HG03378 (cell line): ENCODE data around the gene PPCDC.

ENCODE experiments used
- ATAC-seq: cut with Tn5 transposase; IDR thresholded peaks from one replicate; pipeline ENCODE4 v1.9.1; 2021; ENCODE audit warnings: mild to moderate bottlenecking, moderate library complexity; ENCODE audit not compliant: unreplicated experiment

Gene PPCDC

DNA sequence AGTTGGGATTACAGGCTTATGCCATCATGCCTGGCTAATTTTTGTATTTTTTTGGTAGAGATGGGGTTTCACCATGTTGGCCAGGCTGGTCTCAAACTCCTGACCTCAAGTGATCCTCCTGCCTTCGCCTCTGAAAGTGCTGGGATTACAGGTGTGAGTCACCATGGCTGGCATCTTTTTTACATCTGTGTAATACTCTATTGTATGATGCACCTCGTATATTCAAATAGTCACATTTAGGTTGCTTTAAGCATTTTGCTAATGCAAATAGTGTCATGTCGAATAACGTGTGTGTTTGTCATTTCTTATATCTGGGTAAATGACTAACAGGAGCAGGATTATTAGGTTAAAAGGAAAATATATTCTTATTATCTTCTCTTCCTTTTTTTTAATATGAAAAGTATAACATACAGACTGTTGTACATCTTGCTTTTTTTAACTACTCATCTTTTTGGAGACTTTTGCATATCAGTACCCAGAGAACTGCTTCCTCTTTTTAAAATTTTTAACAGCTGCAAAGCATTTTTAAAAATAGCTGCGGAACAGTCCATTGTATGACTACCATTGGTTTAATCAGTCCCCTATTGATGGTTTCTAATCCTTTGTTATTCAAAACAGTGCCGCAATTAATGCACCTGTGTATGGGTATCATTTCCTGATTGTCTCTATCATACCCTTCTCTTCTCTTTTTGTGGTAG is 14.6 kb upstream of the PPCDC start:
- ATAC-seq, result peak; percentile 86

DNA sequence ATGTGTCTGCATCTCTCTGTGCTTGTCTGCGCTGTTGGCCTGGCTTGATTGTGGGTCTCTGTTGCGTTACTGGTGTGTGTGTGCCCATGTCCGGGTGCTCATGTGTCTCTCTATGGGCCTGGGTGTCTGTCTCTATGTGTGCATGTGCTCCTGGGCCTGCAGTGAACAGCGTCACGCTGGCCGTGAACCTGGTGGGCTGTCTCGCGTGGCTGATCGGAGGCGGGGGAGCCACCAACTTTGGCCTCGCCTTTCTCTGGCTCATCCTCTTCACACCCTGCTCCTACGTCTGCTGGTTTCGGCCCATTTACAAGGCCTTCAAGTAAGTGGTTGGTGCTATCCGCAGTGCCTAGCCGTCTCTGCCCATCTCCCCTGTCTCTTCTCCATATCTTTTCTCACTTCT is 7.0 kb upstream of the PPCDC start:
- no peak for ATAC-seq

DNA sequence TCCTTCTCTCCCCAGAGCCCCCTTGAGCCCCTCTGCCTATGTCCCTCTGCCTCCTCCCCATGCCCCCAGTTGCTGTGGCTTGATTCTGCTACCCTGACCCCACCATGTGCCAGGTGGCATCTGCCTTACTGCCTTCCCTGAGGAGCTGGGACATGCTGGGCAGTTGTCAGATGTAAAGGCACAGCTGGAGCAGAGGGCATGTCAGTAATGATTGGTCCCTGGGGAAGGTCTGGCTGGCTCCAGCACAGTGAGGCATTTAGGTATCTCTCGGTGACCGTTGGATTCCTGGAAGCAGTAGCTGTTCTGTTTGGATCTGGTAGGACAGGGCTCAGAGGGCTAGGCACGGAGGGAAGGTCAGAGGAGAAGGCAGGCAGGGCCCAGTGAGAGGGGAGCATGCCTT is 3.5 kb upstream of the PPCDC start:
- no peak for ATAC-seq

DNA sequence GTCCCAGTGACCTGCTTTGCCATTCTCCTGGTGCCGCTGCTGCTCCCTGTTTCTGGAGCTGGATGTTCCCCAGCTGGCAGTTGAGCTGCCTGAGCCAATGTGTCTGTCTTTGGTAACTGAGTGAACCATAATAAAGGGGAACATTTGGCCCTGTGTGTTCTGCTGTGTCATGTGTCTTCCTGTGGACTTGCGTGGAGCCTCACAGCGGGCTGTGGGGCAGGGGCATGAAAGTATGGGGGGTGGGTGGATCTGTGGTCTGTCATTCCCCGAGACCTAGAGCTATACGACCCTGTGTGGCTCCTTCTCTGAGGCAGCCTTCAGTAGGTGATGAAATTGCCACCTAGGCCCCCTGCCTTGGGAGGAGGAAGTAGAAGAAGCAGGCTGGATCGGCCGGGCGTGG is 2.0 kb upstream of the PPCDC start:
- no peak for ATAC-seq

DNA sequence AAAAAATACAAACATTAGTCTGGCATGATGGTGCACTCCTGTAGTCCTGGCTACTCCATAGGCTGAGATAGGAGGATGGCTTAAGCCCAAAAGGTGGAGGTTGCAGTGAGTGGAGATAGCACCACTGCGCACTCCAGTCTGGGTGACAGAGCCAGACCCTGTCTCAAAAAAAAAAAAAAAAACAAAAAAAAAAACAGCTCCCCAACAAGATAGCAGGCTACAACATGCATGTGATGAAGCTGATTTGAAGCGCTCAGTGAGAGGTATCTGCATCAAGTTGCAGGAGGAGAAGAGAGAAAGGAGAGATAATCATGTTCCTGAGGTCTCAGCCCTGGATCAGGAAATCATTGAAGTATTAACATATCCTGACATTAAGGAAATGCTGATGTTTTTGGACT is 608 bp upstream of the PPCDC start:
- no peak for ATAC-seq

DNA sequence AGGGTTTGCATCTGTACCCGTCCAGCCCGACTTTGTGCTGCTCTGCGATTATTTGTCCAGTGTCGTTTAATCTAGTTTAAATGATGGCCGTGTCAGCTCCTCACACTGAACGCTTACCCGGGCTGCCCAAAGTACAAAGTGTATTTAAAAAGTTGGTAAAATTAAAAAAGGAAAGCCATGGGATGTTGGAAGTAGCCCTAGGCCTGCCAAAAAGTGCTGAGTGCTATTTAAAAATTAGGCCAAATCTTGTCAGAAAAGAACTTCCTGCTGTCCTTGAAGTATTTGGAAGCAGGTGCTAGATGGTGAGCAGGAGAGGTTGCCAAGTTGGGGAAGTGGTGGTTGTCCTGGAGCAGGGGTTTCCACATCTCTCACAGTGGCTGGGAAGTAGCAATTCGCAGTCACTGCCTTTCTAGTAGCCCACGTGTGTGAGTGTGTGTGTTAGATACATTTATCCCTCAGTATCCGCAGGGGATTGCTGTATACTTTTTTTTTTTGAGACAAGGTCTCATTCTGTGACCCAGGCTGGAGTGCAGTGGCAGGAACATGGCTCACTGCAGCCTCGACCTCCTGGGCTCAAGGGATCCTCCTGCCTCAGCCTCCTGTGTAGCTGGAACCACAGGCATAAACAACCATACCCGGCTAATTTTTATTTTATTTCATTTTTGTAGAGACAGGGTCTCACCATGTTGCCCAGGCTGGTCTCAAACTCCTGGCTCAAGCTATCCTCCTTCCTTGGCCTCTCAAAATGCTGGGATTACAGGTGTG is 664 bp downstream of the PPCDC start:
- ATAC-seq, result no peak

DNA sequence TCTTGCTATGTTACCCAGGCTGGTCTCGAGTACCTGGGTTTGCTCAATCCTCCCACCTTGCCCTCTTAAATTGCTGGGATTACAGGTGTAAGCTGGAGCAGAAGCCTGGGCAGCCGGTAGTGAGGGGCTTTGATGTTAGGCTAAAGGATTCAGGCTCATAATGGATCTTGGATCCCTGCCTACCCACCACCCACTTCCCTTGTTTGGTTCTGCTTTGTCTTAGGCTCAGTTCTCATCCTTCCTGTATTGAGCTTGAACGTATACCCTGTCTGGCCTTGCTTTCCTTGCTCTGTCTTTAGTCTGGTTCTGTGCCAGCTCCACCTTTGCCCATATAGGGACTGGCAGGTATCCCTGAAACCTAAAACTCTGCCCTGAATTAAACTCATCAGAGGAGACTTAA is 1.7 kb downstream of the PPCDC start:
- ATAC-seq, result no peak

DNA sequence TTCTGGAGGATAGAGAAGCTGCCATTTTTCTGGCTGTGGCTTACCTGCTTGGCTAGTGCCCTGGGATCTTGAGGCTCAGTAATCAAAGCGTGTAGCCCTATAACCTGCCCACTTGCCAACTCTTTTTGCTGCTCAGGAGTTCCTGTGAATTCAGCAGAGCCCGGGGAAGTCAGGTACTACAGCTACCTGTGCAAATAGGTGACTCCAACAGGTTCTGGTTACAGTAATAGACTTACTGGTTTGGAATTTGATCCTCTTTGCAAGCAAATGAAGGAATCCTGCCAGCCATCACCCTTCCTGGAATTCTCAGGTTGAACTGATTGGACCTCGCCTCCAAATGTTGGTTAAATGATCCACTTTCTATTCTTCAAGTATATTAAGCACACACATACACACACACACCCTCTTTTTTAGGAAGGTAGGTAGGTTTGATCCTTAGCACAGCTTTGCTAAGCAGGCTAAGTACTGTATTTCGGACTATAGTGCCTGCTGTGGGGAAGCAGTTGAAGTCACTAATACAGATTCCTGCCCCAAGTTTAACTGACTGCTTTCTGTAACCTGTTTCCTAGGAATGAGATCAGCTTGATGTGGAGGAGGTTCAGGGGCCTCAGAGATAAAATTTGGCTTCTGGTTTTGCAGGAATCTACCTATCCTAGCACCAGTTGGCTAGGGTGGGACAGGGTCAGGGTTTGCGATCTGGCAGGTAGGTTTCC is 2.3 kb downstream of the PPCDC start:
- ATAC-seq, result no peak

DNA sequence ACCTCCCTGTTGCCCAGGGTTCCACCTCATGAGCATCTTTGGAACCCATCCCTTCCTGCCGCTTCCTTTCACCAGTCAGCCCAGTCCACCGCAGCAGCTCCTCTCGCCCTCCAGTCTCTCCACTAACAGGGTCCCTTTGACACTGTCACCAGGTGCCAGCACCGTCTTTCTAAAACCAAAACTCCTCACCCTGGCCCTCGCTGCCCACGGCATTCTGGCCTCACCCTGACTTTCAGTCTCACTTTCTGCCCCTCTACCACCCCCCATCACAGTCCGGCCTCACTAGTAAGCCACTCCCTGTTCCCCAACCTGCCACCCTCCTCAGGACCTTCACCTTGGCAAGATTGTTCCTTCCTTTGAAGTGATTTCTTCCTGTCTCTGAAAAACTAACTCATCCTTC is 4.2 kb downstream of the PPCDC start:
- ATAC-seq, result no peak

DNA sequence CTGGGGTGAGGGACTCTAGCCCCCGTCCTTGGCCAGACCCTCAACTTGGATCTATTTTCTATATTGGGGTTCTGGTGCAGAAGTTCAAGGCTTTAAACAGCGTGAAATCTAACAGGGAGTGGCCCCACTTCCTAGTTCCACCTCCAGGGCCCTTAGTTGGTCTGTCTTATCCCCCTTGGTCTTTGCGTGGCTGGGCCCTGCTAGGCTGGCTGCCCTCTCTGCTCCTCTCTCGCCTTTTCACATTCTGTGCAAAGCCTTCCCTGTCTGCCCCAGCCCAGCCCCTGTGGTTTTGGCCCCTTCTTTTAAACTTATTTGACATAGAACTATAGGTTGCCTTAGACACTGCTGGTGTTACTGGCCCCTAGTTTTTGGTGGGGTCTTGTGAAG is 5.6 kb downstream of the PPCDC start:
- ATAC-seq, result no peak

DNA sequence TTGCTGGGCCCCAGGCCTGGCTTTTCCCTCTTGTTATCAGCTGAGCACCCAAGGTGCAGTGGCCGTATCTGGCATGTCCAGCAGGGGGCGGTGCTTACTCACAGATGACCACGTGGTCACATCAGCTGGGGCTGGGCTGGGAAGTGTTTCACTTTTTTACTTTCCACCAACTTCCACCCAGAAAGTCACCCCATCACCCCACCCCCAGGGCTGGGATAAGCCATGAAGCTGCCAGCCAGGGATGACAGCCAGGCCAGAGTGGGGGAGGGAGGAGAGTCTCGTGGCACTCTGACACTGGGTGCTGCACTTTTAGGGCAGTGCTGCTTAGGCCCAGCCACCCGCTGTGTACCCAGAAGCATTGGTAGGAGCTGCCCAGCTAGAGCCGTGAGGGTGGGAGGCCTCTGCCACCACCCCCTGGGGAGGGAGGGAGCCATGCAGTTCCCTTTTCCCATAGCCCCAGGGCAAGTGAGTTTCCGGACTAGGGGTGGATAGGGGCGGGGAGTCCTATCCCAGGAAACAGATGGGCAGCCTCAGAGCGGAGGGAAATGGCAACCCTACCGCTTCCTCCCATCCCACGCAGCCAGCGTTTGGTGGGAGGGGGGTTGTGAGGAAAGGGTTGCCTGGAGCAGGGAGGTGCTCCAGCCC is 6.1 kb downstream of the PPCDC start:
- ATAC-seq, result peak; percentile 53

DNA sequence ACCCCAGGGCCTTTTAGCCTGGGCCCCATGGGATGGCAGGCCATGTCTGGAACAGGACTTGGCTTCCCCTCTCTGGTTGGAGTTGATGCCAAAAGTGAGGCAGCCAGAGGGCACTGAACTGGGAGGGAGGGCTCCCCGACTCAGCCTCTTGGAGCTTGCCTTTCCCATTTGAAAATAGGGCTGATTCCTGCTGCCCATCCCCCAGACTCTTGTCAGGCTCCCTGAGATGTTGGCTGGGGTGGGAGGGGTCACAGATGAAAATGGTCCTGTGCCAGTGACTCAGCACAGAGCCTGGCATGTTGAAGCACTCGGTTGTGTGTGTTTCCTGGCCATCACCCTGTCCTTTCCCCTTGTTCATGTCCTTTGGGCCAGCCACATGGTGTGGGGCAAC is 6.6 kb downstream of the PPCDC start:
- ATAC-seq, result no peak

DNA sequence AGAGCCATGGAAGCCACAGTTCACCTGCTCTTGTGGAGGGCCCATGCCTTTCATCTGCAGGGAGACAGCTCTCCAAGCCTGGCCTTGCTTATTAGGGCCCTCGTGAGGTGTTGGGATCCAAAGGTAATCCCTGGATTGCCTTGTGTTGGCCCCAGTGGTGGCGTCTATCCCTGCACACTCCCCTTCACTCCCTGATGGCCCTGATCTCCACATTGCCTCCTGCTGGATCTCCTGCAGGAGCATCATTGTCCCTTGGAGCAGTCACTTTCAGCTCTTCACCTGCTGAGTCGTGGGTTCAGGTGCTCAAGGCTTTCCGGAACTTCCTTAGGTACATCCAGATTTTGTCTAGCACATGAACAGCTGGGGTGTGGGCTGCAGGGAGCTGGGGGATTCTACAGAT is 7.0 kb downstream of the PPCDC start:
- ATAC-seq, result no peak

DNA sequence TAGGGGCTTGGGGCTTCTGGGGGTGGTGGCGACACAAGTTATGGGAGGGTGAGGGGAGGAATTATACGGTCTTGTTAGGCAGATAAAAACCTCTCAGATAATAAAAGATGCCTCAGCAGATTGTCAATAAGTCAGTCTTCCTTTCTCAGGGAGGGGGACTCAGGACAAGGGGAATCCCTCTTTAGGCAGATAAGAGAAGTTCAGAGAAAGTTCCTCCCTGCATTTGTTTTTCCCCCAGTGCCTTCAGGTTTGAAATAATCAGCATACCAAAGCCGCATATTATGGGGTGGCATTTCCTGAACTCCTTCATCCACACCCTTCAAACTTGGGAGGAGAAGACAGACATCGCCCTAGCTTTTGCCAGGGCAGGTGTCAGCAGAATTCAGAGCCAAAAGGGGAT is 8.5 kb downstream of the PPCDC start:
- no peak for ATAC-seq

DNA sequence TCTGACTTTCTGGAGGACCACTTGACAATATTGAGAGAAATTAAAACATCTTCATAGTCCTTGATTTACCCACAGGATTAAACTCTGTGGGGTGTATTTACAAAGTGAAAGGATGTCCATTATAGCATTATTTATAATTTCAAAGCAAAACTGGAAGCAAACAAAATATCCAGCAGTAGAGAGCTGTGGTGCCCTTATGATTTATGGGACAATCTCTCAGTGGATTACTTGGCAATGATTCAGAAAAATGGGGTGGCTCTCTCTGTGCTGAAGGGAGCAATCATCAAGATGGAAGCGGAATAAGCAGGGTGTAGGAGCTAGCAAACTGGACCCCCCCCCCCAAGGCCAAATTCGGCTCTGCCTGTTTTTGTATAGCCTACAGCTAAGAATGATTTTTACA is 9.0 kb downstream of the PPCDC start:
- no peak for ATAC-seq

DNA sequence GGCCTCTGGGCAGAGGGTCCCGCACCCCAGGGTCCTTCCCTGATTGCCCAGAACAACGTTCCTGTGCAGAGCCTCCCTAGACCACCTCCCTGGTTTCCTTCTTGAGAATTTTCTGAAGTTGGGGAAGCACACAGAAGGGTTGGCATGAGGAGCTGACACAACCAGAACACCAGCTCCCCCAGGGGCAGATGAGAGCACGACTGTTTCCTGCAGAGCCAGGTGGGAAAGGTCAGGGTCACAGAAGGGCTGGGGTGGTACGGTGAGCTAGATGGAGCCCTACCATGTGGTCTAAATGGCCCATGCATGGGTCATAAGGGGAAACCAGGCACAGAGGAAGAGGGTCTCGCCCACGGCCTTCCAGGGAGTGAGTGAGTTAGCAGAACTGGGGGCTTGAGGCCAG is 10.4 kb downstream of the PPCDC start:
- ATAC-seq, result no peak

DNA sequence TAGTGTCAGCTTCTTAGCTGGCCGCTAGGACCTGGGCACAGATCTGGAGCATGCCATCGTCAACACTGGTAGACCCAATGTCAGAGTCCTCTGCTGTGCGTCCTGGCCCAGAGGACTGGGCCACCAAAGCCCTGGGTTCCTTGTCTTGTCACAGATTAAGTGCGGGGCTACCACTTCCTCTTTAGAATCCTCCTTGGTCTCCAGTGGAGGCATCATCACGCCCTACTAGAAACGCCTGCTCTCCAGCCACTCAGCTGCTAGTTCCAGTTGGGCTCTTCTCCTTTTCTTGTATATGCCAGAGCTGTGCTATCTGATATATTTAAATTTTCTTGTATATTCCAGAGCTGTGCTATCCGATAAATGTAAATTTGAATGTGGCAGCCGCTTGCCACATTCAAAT is 11.2 kb downstream of the PPCDC start:
- no peak for ATAC-seq

DNA sequence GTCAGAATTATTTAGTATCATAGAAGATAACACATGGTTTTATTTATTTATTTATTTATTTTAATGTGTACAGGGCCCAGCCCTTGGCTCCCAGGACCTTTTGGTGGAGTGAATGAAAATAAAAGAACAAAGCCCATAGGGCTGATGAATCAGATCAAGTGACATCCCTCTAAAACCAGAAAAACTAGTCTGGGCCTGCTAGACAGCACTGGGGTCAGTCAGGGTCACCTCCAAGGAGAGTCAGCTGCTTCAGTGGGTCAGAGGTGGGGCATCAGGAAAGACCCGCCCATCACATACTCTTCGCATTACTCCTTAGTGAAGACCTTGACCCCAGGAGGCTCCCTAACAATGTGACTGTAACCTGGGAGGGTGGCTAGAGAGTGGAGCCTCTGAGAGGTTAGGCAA is 12.8 kb downstream of the PPCDC start:
- ATAC-seq, result no peak

DNA sequence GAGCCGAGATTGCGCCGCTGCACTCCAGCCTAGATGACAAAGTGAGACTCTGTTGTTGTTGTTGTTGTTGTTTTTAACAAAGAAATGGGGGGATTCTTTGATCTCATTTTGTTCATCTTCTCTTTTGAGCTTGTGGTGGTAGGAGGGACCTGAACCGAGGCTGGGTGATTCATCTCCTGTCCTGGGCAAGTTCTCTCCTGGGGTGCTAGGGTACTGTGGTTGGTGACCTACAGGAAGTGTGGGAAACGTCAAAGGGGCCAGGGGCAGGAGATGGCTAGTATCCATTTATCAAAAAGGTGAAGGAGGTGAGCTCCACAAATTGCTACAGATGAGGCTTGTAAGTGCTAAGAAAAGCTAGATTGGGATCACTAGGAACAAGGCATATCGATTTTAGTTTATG is 14.3 kb downstream of the PPCDC start:
- ATAC-seq, result no peak

DNA sequence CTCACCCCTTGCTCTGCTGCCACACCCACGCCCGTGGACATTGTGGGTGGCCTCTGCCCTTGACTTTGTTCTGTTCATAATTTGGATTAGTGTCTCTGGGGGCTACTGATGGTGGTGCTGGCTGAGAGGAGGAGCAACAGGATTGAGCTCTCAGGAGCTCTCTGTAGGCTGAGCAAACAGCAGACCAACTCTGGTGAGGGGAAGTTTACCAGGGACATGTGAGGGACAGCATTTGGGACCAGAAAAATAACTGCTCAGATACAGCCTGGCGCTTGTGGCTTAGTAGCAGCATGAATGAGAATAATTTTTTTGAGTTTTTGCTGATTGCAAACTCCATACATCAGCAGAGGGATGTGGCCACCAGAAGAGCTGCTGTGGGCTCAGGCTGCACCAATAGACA is 14.8 kb downstream of the PPCDC start:
- ATAC-seq, result no peak

DNA sequence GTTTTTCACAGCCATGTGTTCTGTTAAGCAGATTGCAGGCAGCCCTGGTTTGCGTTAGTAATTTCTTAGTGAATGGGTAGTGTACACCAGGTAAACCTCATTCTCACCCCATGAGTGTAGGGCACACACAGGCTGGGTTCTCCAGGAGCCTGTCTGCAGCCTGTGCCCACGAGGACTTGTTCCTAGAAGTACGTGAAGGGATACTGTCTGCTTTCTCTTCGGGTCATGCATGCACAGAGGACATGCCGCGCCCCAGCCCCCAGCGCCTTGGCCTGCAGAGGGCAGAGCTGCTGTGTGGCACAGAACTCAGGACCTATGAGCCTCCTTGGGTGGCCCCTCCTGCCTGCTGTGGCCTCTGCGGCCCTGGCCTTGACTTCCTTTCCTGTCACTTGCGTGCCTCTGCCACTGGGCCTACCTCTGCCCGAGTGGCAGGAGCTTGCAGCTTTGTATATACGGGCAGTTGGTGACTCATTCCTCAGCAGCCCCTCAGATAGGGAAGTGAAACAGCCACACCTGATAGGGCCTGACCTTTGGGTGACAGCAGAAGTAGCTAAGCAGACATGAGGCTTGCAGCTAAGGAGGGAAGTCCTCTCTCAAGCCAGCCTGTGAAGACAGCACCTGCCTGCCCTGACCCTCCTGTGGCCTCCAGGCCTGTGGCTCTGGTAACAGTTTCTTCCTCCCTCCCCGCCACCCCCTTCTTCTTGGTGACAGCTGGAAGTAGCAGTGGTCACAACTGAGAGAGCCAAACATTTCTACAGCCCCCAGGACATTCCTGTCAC is 19.5 kb downstream of the PPCDC start:
- ATAC-seq, result peak; percentile 80
